Trophoblast cell (in vitro differentiated cells and primary cell): ENCODE measurements around the gene CREB5.
A peak's percentile ranks its signal among the peaks of the same experiment; 100 is the strongest.

Experiments used
- DNase-seq, 2 donors: peaks; one replicate each; pipeline ENCODE4 v3.0.0-alpha.2; 2016
- H2AFZ ChIP-seq: 2 replicates; pipeline ENCODE4 v1.6.1; 2013; ENCODE audit warnings: low read length, moderate library complexity, mild to moderate bottlenecking; ENCODE audit not compliant: insufficient read depth, poor library complexity
- H2AK5ac ChIP-seq: 2 replicates; pipeline ENCODE4 v1.6.1; 2013; ENCODE audit warnings: mild to moderate bottlenecking, low read length
- H2BK120ac ChIP-seq: 2 replicates; pipeline ENCODE4 v1.6.1; 2013; ENCODE audit warnings: low read length, mild to moderate bottlenecking, moderate library complexity; ENCODE audit not compliant: insufficient read depth, poor library complexity
- H2BK12ac ChIP-seq: 2 replicates; pipeline ENCODE4 v1.6.1; 2013; ENCODE audit warnings: mild to moderate bottlenecking, low read length, moderate library complexity
- H2BK5ac ChIP-seq: 2 replicates; pipeline ENCODE4 v1.6.1; 2013; ENCODE audit warnings: low read length, low read depth, moderate library complexity, mild to moderate bottlenecking; ENCODE audit not compliant: poor library complexity
- H3K14ac ChIP-seq: 2 replicates; pipeline ENCODE4 v1.6.1; 2013; ENCODE audit warnings: mild to moderate bottlenecking, low read length
- H3K18ac ChIP-seq: 2 replicates; pipeline ENCODE4 v1.6.1; 2013; ENCODE audit warnings: mild to moderate bottlenecking, low read length
- H3K23ac ChIP-seq: 2 replicates; pipeline ENCODE4 v1.6.1; 2013; ENCODE audit warnings: low read length
- H3K27ac ChIP-seq: 2 replicates; pipeline ENCODE4 v1.5.1; 2013; ENCODE audit warnings: low read depth, mild to moderate bottlenecking, inconsistent platforms, low read length, moderate library complexity
- H3K27me3 ChIP-seq: 2 replicates; pipeline ENCODE4 v1.6.1; 2013; ENCODE audit warnings: inconsistent platforms, mild to moderate bottlenecking, low read length, moderate library complexity; ENCODE audit not compliant: insufficient read depth
- H3K36me3 ChIP-seq, 2 experiments: 1 replicate in 1 of 2; 2 replicates in 1 of 2; pipeline ENCODE4 v1.6.1; 2013; ENCODE audit warnings: low read length in 2 of 2, mild to moderate bottlenecking in 2 of 2, moderate library complexity in 1 of 2; ENCODE audit not compliant: insufficient read depth in 2 of 2, control insufficient read depth in 1 of 2
- H3K4ac ChIP-seq: 2 replicates; pipeline ENCODE4 v1.6.1; 2013; ENCODE audit warnings: low read depth, mild to moderate bottlenecking, low read length, moderate library complexity
- H3K4me1 ChIP-seq, 2 experiments: 1 replicate in 1 of 2; 2 replicates in 1 of 2; pipeline ENCODE4 v1.6.1; 2013; ENCODE audit warnings: low read length in 2 of 2, mild to moderate bottlenecking in 2 of 2, moderate library complexity in 1 of 2; ENCODE audit not compliant: insufficient read depth in 2 of 2, control insufficient read depth in 1 of 2
- H3K4me2 ChIP-seq: 2 replicates; pipeline ENCODE4 v1.6.1; 2013; ENCODE audit warnings: inconsistent platforms, mild to moderate bottlenecking, low read length, moderate library complexity
- H3K4me3 ChIP-seq: 2 replicates; pipeline ENCODE4 v1.5.1; 2013; ENCODE audit warnings: mild to moderate bottlenecking, low read depth, low read length, inconsistent platforms
- H3K79me1 ChIP-seq: one replicate; pipeline ENCODE4 v1.6.1; 2013; ENCODE audit warnings: low read length
- H3K79me2 ChIP-seq: 2 replicates; pipeline ENCODE4 v1.6.1; 2013; ENCODE audit warnings: low read length, mild to moderate bottlenecking; ENCODE audit not compliant: control insufficient read depth, insufficient read depth, poor library complexity
- H3K9ac ChIP-seq: 2 replicates; pipeline ENCODE4 v1.6.1; 2013; ENCODE audit warnings: mild to moderate bottlenecking, low read length
- H3K9me3 ChIP-seq: 2 replicates; pipeline ENCODE4 v1.6.1; 2013; ENCODE audit warnings: low read depth, mild to moderate bottlenecking, control low read depth, inconsistent platforms, low read length; ENCODE audit not compliant: insufficient read depth
- H4K12ac ChIP-seq: 2 replicates; pipeline ENCODE4 v1.6.1; 2013; ENCODE audit warnings: low read depth, mild to moderate bottlenecking, low read length, moderate library complexity
- H4K8ac ChIP-seq: 2 replicates; pipeline ENCODE4 v1.6.1; 2013; ENCODE audit warnings: low read depth, mild to moderate bottlenecking, low read length, moderate library complexity
- H4K91ac ChIP-seq: one replicate; pipeline ENCODE4 v1.6.1; 2013; ENCODE audit warnings: low read depth, mild to moderate bottlenecking, low read length, moderate library complexity
- WGBS: extraction: QIAGEN DNeasy Blood & Tissue Kit; methylation state at CpG from one replicate; pipeline ENCODE4 v1.1.7; 2013; ENCODE audit warnings: missing lambda C conversion rate; ENCODE audit not compliant: insufficient read length, insufficient coverage; ENCODE audit errors: extremely low coverage; 5-methylcytosine and 5-hydroxymethylcytosine counted together

The CREB5 gene

DNA sequence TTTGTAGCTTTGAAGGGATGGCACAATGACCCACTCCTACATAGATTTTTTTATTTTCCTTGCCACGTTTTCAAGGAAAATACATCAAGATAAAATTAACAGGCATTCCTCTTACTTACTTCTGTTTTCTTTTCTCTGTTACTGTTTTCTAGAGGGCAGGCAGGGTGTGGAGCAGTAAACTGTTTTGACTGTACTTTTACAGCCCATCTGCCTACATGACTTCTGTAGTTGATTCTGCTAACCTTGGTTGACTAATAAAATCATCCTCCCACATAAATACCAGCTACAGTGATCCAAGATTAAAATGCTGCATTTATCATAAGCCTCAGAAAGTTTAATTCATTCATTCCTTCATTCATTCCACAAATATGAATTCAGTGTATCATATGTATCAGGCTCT lies 387.3 kb downstream of the CREB5 start:
- Histone ChIP-seq H2BK12ac (no peak overlapping the region), H3K79me2 (no peaks in the 10 kb centered on the region), H2BK120ac (no peak overlapping the region), H3K18ac (no peak overlapping the region), H3K23ac (no peak overlapping the region), H2AFZ (no peak overlapping the region), H3K36me3 (peaks cover 0 to 3% of the 10 kb centered on the region in 2 experiments), H3K9me3 (peaks cover 3% of the 10 kb centered on the region), H2BK5ac (no peak overlapping the region), H2AK5ac (no peak overlapping the region), H3K27ac (no peak overlapping the region), H3K9ac (no peak overlapping the region), H4K8ac (no peak overlapping the region), H3K4me1 (no peaks in the 10 kb centered on the region), H3K27me3 (no peaks in the 10 kb centered on the region), H3K4me2 (no peak overlapping the region), H3K14ac (no peak overlapping the region), H4K91ac (no peak overlapping the region), H3K4me3 (no peak overlapping the region), H4K12ac (no peak overlapping the region), H3K79me1 (no peaks in the 10 kb centered on the region), H3K4ac (no peak overlapping the region)
- DNase-seq: no peak
- WGBS: no CpG with 5 or more reads among the region's 1 CpG

DNA sequence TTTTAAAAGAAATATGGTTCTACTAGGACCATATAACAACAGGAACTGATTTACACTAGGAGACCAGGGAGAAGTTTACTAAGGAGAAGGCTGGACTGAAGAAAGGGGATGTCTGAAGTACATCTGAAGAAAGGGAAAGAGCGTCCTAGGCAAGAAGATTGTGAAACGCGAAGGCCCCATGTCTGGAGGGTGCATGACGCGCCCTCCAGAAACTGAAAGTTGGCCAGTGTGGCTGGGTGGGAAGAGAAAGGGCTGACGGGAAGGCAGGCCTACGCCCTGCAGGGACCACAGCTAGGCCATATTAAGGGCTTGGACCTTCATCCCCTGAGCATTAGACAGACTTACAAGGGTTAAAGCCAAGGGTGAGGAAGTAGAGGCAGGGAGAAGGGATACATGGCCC lies 387.8 kb downstream of the CREB5 start:
- no peak overlapping the region for H4K12ac ChIP-seq
- no CpG with 5 or more reads among the region's 7 CpGs for WGBS
- no peak overlapping the region for H2BK12ac ChIP-seq
- no peak overlapping the region for H3K4me2 ChIP-seq
- H3K9ac ChIP-seq: no peak overlapping the region
- H2AFZ ChIP-seq: no peak overlapping the region
- no peak overlapping the region for H4K8ac ChIP-seq
- H3K4ac ChIP-seq: no peak overlapping the region
- H3K23ac ChIP-seq: no peak overlapping the region
- no peak overlapping the region for H4K91ac ChIP-seq
- no peaks in the 10 kb centered on the region for H3K79me1 ChIP-seq
- H2BK120ac ChIP-seq: no peak overlapping the region
- H3K4me1 ChIP-seq: no peaks in the 10 kb centered on the region
- peaks cover 3% of the 10 kb centered on the region for H3K9me3 ChIP-seq
- H3K79me2 ChIP-seq: no peaks in the 10 kb centered on the region
- no peak overlapping the region for H3K4me3 ChIP-seq
- no peaks in the 10 kb centered on the region for H3K27me3 ChIP-seq
- no peak overlapping the region for H2BK5ac ChIP-seq
- no peak overlapping the region for H2AK5ac ChIP-seq
- DNase-seq: peak in 1 of 2 donors; percentile 32
- H3K14ac ChIP-seq: no peak overlapping the region
- H3K27ac ChIP-seq: no peak overlapping the region
- no peak overlapping the region for H3K18ac ChIP-seq
- peaks cover 0 to 3% of the 10 kb centered on the region in 2 experiments for H3K36me3 ChIP-seq

DNA sequence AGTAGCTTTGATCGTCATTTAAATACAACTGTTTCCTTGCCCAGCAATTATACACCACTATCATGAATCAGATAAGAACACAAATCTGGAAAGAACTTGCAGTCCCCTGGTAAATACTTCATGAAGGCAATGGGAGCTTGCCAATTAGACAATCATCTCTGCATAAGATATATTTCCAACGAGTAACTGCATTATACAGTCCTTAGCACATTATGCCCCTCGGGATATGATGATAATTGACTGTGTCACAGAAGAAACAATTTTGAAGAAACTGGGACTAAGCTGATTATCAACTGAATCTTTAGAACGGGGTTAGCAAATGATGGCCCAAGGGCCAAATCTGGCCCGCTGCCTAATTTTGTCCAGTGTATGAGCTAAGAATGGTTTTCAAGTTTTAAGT lies 390.1 kb downstream of the CREB5 start:
- Histone ChIP-seq H3K18ac (no peak overlapping the region), H2BK5ac (no peak overlapping the region), H3K27ac (no peak overlapping the region), H2BK120ac (no peak overlapping the region), H3K4ac (no peak overlapping the region), H3K9me3 (peaks cover 3% of the 10 kb centered on the region), H4K8ac (no peak overlapping the region), H3K14ac (no peak overlapping the region), H3K9ac (no peak overlapping the region), H3K79me1 (no peaks in the 10 kb centered on the region), H3K36me3 (peaks cover 0 to 3% of the 10 kb centered on the region in 2 experiments), H3K4me3 (no peak overlapping the region), H2AFZ (no peak overlapping the region), H3K4me2 (no peak overlapping the region), H3K27me3 (no peaks in the 10 kb centered on the region), H4K91ac (no peak overlapping the region), H2BK12ac (no peak overlapping the region), H3K23ac (no peak overlapping the region), H3K4me1 (no peaks in the 10 kb centered on the region), H4K12ac (no peak overlapping the region), H3K79me2 (no peaks in the 10 kb centered on the region), H2AK5ac (no peak overlapping the region)
- DNase-seq: peak; percentile 22 to 83
- WGBS: no CpG with 5 or more reads among the region's 5 CpGs

DNA sequence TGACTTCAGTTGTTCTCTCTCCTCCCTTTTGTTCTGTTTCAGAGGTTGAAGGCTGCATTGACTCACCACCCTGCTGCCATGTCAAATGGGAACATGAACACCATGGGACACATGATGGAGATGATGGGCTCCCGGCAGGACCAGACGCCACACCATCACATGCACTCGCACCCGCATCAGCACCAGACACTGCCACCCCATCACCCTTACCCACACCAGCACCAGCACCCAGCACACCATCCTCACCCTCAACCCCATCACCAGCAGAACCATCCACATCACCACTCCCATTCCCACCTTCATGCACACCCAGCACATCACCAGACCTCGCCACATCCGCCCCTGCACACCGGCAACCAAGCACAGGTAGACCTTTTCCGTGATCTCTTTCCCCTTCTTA lies 391.8 kb downstream of the CREB5 start:
- Histone ChIP-seq H2BK12ac (no peak overlapping the region), H3K79me2 (no peaks in the 10 kb centered on the region), H2AFZ (no peak overlapping the region), H3K23ac (no peak overlapping the region), H2AK5ac (no peak overlapping the region), H2BK120ac (no peak overlapping the region), H4K91ac (no peak overlapping the region), H3K27me3 (no peaks in the 10 kb centered on the region), H3K4me1 (no peaks in the 10 kb centered on the region), H4K12ac (no peak overlapping the region), H3K36me3 (peaks cover 0 to 3% of the 10 kb centered on the region in 2 experiments), H2BK5ac (no peak overlapping the region), H3K4ac (no peak overlapping the region), H3K9ac (no peak overlapping the region), H3K14ac (no peak overlapping the region), H4K8ac (no peak overlapping the region), H3K9me3 (peaks cover 3% of the 10 kb centered on the region), H3K18ac (no peak overlapping the region), H3K27ac (no peak overlapping the region), H3K4me2 (no peak overlapping the region), H3K4me3 (peak overlapping the region; percentile 44), H3K79me1 (no peaks in the 10 kb centered on the region)
- DNase-seq: no peak
- no CpG with 5 or more reads among the region's 8 CpGs for WGBS
